Adrenal gland (tissue), 5 donors: ENCODE measurements around the gene PCDH9.

Experiments
- CTCF ChIP-seq, 6 experiments: fragments of 450-650 bp in 4 of 6; fragments of 200-600 bp in 2 of 6; sonication (generic) in 1 of 6; IDR thresholded peaks; 1 replicate in 5 of 6; 2 replicates in 1 of 6; pipeline versions ENCODE4 v1.5.1 to v1.8.0; 2016 to 2021; ENCODE audit warnings: antibody characterized with exemption in 6 of 6, mild to moderate bottlenecking in 2 of 6, moderate library complexity in 1 of 6
- POLR2A ChIP-seq, 2 donors: fragments of 450-650 bp; IDR thresholded peaks; one replicate each; pipeline ENCODE4 v1.6.1; 2017; ENCODE audit warnings: antibody characterized with exemption in 2 of 2, mild to moderate bottlenecking in 2 of 2, moderate library complexity in 1 of 2
- donor health status: DM: no; HTN: no; CAD: no.

GRCh38 chr13:66845393-66845792 is 384.7 kb downstream of the PCDH9 start:
- TF ChIP-seq CTCF (IDR thresholded peaks at IDR 0.05) (no peak), POLR2A (IDR thresholded peaks at IDR 0.05) (no peak)
